Lower leg skin (tissue), 3 donors: ENCODE measurements around the gene UPK3A.

Source experiments
- CTCF ChIP-seq, 3 donors: fragments of 450-650 bp; IDR thresholded peaks; one replicate each; pipeline ENCODE4 v1.5.1; 2016; ENCODE audit warnings: antibody characterized with exemption in 3 of 3, mild to moderate bottlenecking in 3 of 3, moderate library complexity in 2 of 3
- POLR2A ChIP-seq, 2 donors: fragments of 450-650 bp; IDR thresholded peaks; one replicate each; pipeline ENCODE4 v1.6.1; 2016 to 2017; ENCODE audit warnings: antibody characterized with exemption in 2 of 2, mild to moderate bottlenecking in 1 of 2, moderate library complexity in 1 of 2

GRCh38 chr22:45268958-45269844 lies 15.5 kb upstream of the UPK3A start:
- no peak for TF ChIP-seq POLR2A (IDR thresholded peaks at IDR 0.05)
- TF ChIP-seq CTCF (IDR thresholded peaks at IDR 0.05): no peak
